ENCODE data around the gene TTC34. TPM values are rescaled to one million over a fixed set of nuclear protein-coding genes. Genes with fewer than 3 reads are reported as not detected.

TTC34 gene
- total RNA-seq, 1 experiment from 2014 or later = 0.92 TPM

- H2AK5ac ChIP-seq (ENCODE audit: insufficient read length, low read length) = no peak overlapping the region
- DNase-seq = no peak
- H2BK20ac ChIP-seq (ENCODE audit: low read depth, low read length, poor library complexity, severe bottlenecking) = no peak overlapping the region
- H4K91ac ChIP-seq (ENCODE audit: insufficient read length, low read depth, low read length) = no peak overlapping the region
- H3K79me2 ChIP-seq (ENCODE audit: insufficient read depth, low read length) = no peaks in the 10 kb centered on the region
- no peak overlapping the region for H3K4me2 ChIP-seq (ENCODE audit: insufficient read depth, insufficient read length, low read length)
- H2BK15ac ChIP-seq (ENCODE audit: low read depth, low read length) = no peak overlapping the region
- H3K79me1 ChIP-seq (ENCODE audit: insufficient read depth, low read depth, low read length, poor library complexity, severe bottlenecking) = no peaks in the 10 kb centered on the region
- no peaks in the 10 kb centered on the region; the same call in 1 of the 2 replicates for H3K27me3 ChIP-seq (ENCODE audit: insufficient read depth, low read length)
- no CpG with 5 or more reads among the region's 12 CpGs for WGBS (ENCODE audit: extremely low coverage, insufficient read length, low lambda C conversion rate)
- H3K4me1 ChIP-seq (ENCODE audit: insufficient read depth, low read length) = no peaks in the 10 kb centered on the region
- peaks cover 20% of the 10 kb centered on the region for H3K9me3 ChIP-seq (ENCODE audit: control insufficient read depth, low read depth, low read length)
- no peak overlapping the region for H3T11ph ChIP-seq (ENCODE audit: low read length)
- H2BK5ac ChIP-seq (ENCODE audit: insufficient read length, low read length) = no peak overlapping the region
- H2BK120ac ChIP-seq (ENCODE audit: low read depth, low read length, poor library complexity, severe bottlenecking) = no peak overlapping the region
- no peak overlapping the region for H2AFZ ChIP-seq (ENCODE audit: low read length)
- H4K8ac ChIP-seq (replicated peaks; ENCODE audit: insufficient read length, low read depth, low read length) = no peak overlapping the region
- no peak overlapping the region for H3K4ac ChIP-seq (ENCODE audit: low read depth, low read length)
- H3K18ac ChIP-seq (ENCODE audit: insufficient read length, low read depth, low read length) = no peak overlapping the region
- H2BK12ac ChIP-seq (ENCODE audit: insufficient read length, low read depth, low read length) = no peak overlapping the region
- peaks cover 30 to 40% of the 10 kb centered on the region in 2 experiments for H3K9me3 Mint-ChIP-seq
- no peak overlapping the region for H3K4me3 Mint-ChIP-seq
- no peak overlapping the region for H3K23ac ChIP-seq (ENCODE audit: insufficient read length, low read depth, low read length)
- H3K23me2 ChIP-seq (ENCODE audit: insufficient read length, low read depth, low read length, poor library complexity, severe bottlenecking) = peaks cover 10% of the 10 kb centered on the region
- TF ChIP-seq, protein P1, sequence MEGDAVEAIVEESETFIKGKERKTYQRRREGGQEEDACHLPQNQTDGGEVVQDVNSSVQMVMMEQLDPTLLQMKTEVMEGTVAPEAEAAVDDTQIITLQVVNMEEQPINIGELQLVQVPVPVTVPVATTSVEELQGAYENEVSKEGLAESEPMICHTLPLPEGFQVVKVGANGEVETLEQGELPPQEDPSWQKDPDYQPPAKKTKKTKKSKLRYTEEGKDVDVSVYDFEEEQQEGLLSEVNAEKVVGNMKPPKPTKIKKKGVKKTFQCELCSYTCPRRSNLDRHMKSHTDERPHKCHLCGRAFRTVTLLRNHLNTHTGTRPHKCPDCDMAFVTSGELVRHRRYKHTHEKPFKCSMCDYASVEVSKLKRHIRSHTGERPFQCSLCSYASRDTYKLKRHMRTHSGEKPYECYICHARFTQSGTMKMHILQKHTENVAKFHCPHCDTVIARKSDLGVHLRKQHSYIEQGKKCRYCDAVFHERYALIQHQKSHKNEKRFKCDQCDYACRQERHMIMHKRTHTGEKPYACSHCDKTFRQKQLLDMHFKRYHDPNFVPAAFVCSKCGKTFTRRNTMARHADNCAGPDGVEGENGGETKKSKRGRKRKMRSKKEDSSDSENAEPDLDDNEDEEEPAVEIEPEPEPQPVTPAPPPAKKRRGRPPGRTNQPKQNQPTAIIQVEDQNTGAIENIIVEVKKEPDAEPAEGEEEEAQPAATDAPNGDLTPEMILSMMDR (conservative IDR thresholded peaks at IDR 0.05) = no peak
- H3K14ac ChIP-seq (ENCODE audit: insufficient read depth, low read length) = no peak overlapping the region
- no peak overlapping the region for H3K56ac ChIP-seq (ENCODE audit: insufficient read length, low read depth, low read length)
- H3K27ac Mint-ChIP-seq = no peak overlapping the region
- H4K20me1 ChIP-seq (ENCODE audit: control insufficient read depth, insufficient read depth, insufficient read length) = no peaks in the 10 kb centered on the region
- no peak overlapping the region for H3K27ac ChIP-seq (ENCODE audit: insufficient read length, low read depth, low read length)
- H3K27me3 Mint-ChIP-seq (ENCODE audit: low read depth) = peaks cover 16% of the 10 kb centered on the region
- peaks cover 2 to 5% of the 10 kb centered on the region in 2 experiments; a peak in 1 of 4 replicates for H3K4me1 Mint-ChIP-seq
- no peak overlapping the region for H3K9ac ChIP-seq (ENCODE audit: extremely low read depth, insufficient read length, low read length)
- no peak overlapping the region for H4K5ac ChIP-seq (ENCODE audit: insufficient read length, low read depth, low read length)
- peaks cover 0 to 10% (median 4%) of the 10 kb centered on the region in 3 experiments; a peak in 2 of 7 replicates for H3K36me3 Mint-ChIP-seq (ENCODE audit: insufficient read depth in 1 of 3, low read depth in 3 of 3)
These were observed 156.8 kb downstream of the TTC34 start for GRCh38 chr1:2644591-2645101.

All from H9 (cell line).